GM12864 (cell line): Measurements from ENCODE around the gene NR6A1.

Source experiments
- DNase-seq: peaks from one replicate; pipeline ENCODE4 v3.0.0-alpha.2; 2011; ENCODE audit warnings: low read depth
- H3K4me3 ChIP-seq: 2 replicates; pipeline ENCODE4 v1.5.1; 2011; ENCODE audit warnings: mild to moderate bottlenecking, low read depth, low read length, control low read depth
- CTCF ChIP-seq: IDR thresholded peaks from 2 replicates; pipeline ENCODE4 v1.5.1; 2011; ENCODE audit warnings: low read depth, mild to moderate bottlenecking, moderate library complexity, low read length, control low read depth, inconsistent platforms; ENCODE audit errors: missing control alignments

The NR6A1 gene

GRCh38 chr9:124527781-124528180 is 243.3 kb downstream of the NR6A1 start:
- H3K4me3 ChIP-seq = no peak overlapping the region
- DNase-seq = no peak
- TF ChIP-seq CTCF = no peak

GRCh38 chr9:124526174-124526573 is 244.9 kb downstream of the NR6A1 start:
- TF ChIP-seq CTCF = no peak
- no peak overlapping the region for H3K4me3 ChIP-seq
- DNase-seq = no peak

GRCh38 chr9:124522121-124523098 is 248.7 kb downstream of the NR6A1 start:
- no peak for DNase-seq
- TF ChIP-seq CTCF = no peak
- no peak overlapping the region for H3K4me3 ChIP-seq

GRCh38 chr9:124521142-124521541 is 250.0 kb downstream of the NR6A1 start:
- H3K4me3 ChIP-seq = no peak overlapping the region
- DNase-seq = no peak
- no peak for TF ChIP-seq CTCF

- no peak overlapping the region for H3K4me3 ChIP-seq
- TF ChIP-seq CTCF = no peak
- DNase-seq = no peak
Measured at GRCh38 chr9:124520206-124520596, 250.9 kb downstream of the NR6A1 start.

GRCh38 chr9:124518116-124518515 is 253.0 kb downstream of the NR6A1 start:
- TF ChIP-seq CTCF = no peak
- no peak overlapping the region for H3K4me3 ChIP-seq

GRCh38 chr9:124517600-124517999 is 253.5 kb downstream of the NR6A1 start:
- H3K4me3 ChIP-seq = no peak overlapping the region
- DNase-seq = no peak
- no peak for TF ChIP-seq CTCF

More at GRCh38 chr9:124518116-124518515, 253.0 kb downstream of the NR6A1 start:
- no peak for DNase-seq
